GM18870 (cell line): Measurements from ENCODE around the gene MSTN.

Experiments
- ATAC-seq: cut with Tn5 transposase; IDR thresholded peaks from one replicate; pipeline ENCODE4 v1.9.1; 2021; ENCODE audit warnings: moderate library complexity; ENCODE audit not compliant: unreplicated experiment

MSTN gene

DNA sequence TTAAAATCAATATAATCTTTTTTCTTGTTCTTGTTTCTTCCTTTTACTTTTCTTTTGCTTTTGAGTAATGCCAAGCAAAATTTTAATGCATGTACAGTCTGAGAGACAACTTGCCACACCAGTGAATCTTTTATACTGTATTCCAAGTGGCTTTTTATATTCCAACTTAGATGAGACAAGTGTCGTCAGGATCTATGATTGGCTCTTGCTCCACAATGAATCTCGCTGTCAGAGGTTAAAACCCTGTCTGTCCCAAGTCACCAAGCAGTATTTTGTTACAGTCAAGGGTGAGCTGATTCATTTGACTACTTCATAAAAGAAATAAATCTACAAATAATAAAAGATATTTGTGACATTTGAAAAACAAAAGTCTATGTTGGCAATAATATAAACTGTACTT, at the start of gene MSTN:
TSS of gene MSTN (minus strand) at position 129 of the 400 bp plus-strand sequence. CDS start 133 bp downstream, outside the sequence.
- no peak for ATAC-seq

GRCh38 chr2:190111166-190111565, 48.6 kb upstream of the MSTN start:
- no peak for ATAC-seq

DNA sequence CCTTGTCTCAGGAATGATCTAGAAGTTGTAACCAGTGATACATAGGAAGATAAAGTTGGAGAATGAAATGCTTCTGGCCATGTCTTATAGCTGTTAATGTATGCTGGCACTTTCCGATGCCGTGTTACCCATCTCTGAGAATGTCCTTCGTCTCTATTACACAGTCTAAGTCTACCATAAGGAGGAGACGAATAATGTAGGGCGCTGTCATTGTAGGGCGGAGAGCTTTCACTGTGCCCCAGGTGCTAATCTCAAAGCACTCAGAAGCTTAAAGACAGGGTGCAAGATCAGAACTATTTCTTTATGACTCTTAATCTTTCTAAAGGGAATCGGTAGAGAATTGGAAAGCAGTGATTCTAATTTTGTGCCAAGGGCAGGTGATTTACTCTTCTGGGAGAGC, 48.2 kb upstream of the MSTN start:
- no peak for ATAC-seq

- no peak for ATAC-seq
These were observed 47.6 kb upstream of the MSTN start for GRCh38 chr2:190110131-190110530.

DNA sequence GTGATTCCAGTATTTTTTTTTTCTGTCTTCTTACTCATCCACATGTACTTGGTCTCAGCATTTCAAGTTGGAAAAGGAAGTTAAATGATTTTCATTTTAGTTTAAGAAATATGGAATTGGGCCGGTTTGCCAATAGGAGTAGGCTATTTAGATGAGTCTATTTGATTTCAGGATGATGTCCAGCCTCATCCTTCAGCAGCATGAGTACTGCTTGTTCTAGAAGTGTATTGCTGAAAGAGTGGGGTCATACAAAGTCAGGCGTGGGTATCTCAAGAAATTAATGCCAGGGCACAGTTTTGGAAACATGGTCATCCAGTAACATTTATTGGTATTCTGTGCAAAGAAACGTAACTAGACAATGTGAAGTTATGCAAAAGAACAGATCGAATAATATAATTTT, 44.9 kb upstream of the MSTN start:
- no peak for ATAC-seq

DNA sequence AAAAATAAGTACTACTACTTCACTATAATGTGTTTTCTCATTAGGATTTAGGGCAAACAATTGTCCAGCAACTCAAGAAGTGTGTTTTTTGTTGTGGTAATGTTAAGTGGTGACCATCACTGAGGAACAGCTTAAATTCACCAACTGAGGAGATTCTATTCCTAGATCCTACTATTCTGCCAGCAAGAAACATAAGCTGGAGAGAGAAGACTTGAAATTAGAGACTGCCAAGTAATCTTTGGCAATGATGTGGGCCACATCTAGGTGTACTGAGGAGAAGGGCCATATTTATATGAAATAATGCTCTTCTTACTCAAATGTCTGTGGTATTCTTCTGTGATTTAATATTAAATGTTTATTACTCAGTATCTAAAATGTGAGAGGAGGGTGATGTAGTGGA, 44.3 kb upstream of the MSTN start:
- no peak for ATAC-seq

- no peak for ATAC-seq
These were observed 43.0 kb upstream of the MSTN start for GRCh38 chr2:190105554-190105953.

DNA sequence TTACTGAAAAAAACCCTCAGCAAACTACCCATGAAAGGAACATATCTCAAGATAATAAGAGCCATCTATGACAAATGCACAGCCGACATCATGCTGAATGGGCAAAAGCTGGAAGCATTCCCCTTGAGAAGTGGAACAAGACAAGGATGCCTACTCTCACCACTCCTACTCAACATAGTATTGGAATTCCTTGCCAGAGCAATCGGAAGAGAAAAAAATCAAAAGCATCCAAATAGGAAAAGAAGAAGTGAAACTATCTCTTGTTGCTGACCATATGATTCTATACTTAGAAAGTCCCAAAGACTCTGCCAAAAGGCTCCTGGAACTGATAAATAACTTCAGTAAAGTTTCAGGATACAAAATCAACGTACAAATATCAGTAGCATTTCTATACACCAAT, 40.6 kb upstream of the MSTN start:
- ATAC-seq: no peak

GRCh38 chr2:190099890-190100697, 37.6 kb upstream of the MSTN start:
- ATAC-seq: no peak

DNA sequence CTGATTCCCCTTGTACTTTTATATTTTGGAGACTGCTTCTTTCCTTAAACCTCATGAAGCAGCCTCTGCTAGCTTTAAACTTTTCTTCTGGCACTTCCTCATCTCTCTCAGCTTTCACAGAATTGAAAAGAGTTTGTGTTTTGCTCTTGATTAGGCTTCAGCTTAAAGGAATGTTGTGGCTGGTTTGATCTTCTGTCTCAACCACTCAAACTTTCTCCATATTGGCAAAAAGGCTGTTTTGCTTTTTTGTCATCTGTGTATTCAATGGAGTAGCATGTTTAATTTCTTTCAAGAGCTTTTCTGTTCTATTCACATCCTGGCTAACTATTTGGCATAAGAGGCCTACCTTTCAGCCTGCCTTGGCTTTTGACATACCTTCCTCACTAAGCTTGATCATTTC, 36.3 kb upstream of the MSTN start:
- ATAC-seq: no peak

GRCh38 chr2:190097115-190097514, 34.6 kb upstream of the MSTN start:
- no peak for ATAC-seq

DNA sequence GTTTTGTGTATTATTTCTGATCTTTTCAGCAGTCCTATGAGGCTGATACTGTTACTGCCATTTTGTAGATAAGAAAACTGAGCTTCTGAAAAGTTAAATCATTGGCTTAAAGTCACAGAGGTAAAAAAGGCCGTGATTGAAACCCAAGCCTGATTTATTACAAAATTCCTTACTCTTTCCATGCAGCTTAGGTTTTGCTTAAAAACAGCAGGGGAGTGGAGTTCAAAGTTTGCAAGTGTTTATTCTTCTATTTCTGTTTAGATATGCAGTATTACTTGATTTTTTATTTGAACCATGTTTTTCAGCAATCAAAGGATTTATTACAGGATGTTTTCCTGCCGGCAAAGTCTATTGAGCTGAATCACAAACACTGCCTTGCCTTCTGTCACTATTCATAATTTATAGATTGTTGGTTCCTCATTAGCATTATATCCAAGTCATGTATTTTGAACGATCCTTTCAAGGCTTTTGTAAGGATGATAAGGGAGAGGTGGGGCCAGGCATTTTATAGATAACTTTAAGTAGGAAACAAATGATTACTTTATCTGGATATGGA, 31.9 kb upstream of the MSTN start:
- no peak for ATAC-seq

- ATAC-seq: no peak
These were observed 31.3 kb upstream of the MSTN start for GRCh38 chr2:190093793-190094192.

DNA sequence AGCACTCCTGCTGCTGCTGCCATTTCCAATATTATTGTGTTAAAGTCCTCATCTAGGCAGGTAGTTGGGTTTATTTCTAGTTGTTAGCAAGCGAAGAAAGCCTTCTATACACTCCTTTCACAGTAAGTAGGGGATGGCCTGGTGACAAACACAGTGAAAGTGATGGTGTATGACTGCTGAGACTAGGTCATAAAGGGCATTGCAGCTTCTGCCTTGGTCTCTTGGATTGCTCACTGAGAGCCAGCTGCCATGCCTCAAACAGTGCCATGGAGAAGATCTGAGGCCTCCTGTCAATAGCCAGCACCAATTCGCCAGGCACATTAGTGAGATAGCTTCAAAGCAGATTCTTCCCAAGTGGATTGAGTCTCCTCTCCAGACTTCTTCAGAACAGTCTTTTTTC, 27.6 kb upstream of the MSTN start:
- ATAC-seq: no peak

- ATAC-seq: peak; percentile 59
These were observed 26.4 kb upstream of the MSTN start for GRCh38 chr2:190088917-190089316.

- ATAC-seq: no peak
These were observed 22.2 kb upstream of the MSTN start for GRCh38 chr2:190084704-190085103.

- ATAC-seq: no peak
These were observed 19.6 kb upstream of the MSTN start for GRCh38 chr2:190082118-190082517.

- ATAC-seq: no peak
These were observed 18.1 kb upstream of the MSTN start for GRCh38 chr2:190080527-190081049.

DNA sequence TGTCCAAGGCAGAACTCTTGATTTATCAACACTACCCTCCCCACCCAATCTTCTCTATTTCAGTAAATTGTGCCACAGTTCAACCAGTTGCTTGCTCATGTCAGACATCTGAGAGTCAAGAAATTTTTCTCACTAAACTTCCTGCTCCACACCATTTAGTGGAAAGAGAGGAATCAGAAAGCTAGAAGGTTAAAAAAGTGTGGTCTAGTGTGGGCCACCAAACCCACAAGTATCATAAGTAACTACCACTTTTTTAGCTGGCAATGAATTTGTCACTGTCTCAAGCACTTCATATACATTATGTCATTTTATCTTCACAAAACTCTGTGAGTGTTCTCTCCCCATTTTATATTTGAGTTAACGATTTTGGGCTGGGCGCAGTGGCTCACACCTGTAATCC, 16.6 kb upstream of the MSTN start:
- ATAC-seq: no peak

GRCh38 chr2:190075623-190076022, 13.1 kb upstream of the MSTN start:
- ATAC-seq: no peak

GRCh38 chr2:190069936-190070696, 7.6 kb upstream of the MSTN start:
- no peak for ATAC-seq

DNA sequence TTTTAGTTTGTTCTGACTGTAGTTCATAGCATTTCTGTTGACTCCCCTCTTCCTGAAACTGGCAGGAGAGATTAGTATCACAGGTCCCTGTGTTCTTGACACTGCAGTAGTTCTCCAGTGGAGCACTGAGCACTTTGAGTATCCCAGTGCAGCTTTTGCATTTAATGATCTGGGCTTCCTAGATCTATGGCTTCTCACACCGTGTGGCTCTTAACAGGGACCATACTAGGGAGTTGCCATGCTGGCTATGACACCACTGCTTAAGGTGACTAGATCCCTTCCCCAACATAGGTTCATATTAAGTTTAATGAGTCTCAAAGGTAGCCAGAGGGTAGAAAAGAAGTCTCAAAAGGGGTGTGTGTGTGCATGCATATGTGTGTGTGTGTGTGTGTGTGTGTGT, 6.2 kb upstream of the MSTN start:
- ATAC-seq: no peak
